HG03280 (cell line): ENCODE results near the gene EPHA1.
"Not testable (repeated sequence)": the region's sequence is repeated elsewhere in the genome, so short reads cannot be mapped to it uniquely, and the experiment has no call there.

Experiments
- ATAC-seq: cut with Tn5 transposase; IDR thresholded peaks from one replicate; pipeline ENCODE4 v1.9.1; 2021; ENCODE audit warnings: mild to moderate bottlenecking, moderate library complexity; ENCODE audit not compliant: unreplicated experiment

EPHA1 gene

DNA sequence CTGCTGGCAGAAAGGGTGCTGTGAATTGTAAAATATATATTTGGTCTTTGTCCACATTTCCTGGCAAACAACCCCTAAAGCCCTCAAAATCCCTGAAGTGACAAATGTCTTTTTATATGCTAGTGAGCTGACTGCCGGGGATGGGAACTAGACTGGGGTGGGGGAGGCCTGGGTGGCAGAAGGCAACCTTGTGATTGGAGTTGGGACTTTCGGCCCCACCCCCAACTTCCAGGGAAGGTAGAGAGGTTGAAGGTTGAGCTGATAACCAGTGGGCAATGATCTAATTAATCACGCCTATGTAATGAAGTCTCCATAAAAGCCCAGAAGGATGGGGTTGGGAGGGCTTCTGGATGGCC is 2.7 kb downstream of the EPHA1 start:
- ATAC-seq: no peak

- no peak for ATAC-seq
Observed at GRCh38 chr7:143405173-143406001, 3.3 kb downstream of the EPHA1 start.

DNA sequence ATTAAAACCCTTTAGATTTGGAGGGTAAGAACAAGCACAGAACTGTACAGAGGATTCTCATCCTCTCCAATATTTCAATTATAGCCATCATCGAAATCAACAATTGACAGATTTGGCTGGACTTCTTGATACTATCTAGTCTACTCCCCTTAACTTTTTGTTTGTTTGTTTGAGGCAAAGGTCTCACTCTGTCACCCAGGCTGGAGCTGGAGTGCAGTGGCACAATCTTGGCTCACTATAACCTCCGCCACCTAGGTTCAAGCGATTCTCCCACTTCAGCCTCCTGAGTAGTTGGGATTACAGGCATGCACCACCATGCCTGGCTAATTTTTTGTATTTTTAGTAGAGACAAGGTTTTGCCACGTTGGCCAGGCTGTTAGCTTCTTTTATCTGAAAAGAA is 6.4 kb downstream of the EPHA1 start:
- not testable (repeated sequence) for ATAC-seq

DNA sequence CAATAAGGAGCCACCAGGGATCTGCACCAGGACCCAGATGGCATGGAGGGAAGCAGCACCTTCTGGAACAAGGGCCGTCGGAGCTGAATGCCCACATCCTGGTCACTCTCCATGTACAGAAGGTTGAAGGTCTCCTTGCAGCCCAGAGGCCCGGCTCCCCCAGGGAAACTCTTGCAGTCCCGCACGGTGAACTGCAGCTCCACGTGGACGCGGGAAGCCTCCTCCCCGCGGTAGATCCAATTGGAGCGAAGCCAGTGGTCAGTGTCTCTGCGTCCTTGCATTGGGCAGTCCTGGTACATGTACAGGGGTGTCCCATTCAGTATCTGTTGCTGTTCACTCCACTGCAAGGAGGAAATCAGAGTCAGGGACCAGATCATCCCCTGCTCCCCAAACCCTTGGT is 7.4 kb downstream of the EPHA1 start:
- ATAC-seq: no peak

DNA sequence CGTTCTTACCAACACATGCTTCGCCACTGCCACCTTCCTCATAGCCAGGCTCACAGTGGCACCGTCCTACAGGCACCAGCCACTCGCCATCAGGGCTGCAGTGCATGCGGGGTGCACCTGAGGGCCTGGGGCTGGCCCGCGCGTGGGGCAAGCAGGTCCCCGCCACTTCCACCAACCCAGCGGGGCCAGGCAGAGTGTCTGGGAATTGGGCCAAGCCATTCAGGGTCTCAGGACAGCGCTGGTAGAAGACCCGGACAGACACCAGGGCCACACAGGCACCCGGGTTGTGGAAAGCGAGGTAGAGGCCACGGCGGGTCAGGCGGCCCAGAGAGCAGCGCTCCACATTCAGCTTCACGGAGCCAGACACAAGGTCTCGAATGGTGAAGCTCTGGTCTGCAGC is 9.0 kb downstream of the EPHA1 start:
- no peak for ATAC-seq

DNA sequence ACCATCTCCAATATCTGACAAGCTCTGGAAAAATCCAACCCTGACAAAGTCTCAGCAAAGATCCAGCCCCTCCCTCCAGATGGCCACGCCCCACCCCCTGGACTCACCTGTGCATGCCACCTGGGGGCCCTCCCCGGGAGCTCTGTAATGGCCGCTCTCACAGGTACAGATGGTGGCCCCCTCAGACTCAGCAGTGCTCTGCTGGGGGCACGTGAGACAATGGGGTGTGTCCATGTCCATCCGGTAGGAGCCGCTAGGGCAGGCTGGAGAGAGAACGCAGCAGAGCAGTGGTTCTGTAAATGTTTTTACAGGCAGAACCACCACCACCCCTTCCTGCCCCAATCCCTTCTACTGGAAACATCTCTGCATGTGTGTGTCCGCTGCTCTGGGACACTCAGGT is 9.5 kb downstream of the EPHA1 start:
- ATAC-seq: no peak

DNA sequence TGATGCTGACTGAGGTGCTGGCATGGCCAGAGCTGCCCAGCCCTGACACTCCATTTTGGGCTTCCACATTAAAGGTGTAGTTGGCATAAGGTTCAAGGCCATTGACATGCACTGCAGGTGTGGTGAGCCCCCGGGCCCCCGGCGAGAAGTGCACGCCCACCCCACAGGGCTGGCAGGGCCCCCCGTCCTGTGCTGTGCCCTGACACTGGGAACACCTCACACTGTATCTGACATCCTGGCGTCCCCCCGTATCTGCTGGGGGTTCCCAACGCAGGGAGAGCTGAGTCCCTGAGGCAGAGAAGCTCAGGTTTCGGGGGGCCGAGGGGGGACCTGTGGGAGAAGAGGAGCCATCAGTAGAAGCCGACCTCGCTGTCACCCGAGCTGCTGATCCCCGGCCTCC is 10.0 kb downstream of the EPHA1 start:
- ATAC-seq: no peak

DNA sequence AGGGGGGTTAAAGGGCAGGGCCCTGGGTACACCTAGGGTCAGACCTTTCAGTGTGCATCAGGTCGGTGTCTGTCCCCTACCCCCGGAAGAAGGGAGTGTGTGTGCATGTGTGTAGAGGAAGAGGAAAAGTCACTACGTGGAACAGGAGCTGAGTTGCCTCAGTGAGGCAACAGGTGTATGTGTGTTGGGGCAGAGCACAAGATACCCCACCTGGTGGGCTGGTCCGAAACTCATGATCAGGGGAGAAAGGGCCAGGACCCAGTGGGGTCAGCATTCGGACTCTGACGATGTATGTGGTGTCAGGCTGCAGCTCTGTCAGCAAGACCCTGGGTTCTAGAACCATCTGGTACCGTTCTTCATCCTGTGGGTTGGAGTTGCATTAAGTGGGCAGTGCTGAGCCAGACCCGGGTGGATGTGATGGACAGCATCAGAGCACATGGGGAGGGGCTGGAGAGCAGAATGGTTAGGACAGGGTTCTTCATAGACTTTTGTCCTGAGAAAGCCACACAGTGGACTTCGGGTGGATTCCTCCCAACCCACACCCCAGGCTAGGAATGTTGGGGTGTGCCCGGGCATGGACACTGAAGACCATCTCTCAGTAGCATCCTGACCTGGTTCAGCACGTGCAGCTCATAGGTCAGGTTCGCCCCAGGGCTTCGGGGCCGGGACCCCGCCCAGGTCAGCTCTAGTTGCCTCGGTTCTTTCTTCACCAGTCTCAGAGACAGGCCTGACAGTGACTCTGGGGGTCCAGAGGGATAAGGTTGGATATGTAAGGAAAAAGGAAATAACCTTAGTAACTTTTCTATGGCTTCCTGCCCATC is 10.7 kb downstream of the EPHA1 start:
- no peak for ATAC-seq

DNA sequence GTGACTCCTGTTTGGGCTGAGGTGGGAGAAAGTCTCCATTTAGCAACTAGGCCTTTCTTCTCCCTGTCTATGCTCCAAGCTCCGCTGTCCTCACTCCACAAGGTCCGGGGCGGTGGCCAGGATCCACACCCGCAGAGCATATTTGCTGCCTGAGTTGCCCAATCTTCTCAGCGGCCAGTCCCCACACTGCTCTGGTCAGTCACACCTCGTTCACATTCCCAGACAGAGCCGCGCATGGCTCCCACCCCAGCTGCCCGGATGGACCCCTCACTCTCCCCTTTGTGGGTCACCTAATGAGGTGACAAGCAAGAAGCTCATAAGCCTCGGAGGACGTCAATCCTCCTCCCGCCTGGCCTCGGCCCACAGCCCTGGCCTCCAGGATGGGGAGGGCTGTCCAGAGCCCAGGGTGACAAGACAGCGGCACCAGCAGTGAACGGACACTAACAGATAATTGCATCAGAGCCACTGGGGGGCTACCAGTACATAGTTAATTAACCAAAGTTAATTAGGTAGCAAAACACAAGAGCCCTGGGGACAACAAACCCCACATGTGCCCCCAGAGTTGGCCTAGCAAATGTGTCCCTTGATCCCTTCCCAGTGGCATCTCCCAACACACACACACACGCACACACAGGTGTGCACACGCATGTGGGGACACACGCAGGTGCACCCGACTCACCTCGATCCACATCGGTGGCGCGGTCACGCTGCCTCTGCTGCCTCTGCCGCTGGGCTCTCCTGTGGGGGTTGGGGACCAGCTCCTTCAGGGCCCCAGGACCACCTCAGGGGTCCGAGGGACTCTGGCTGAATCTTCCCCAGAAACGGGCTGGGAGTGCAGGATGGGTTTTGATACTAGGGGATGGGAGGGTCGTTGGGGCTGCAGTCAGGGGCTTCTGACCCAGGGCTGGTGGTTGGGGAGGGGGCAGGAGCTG is 11.8 kb downstream of the EPHA1 start:
- no peak for ATAC-seq

DNA sequence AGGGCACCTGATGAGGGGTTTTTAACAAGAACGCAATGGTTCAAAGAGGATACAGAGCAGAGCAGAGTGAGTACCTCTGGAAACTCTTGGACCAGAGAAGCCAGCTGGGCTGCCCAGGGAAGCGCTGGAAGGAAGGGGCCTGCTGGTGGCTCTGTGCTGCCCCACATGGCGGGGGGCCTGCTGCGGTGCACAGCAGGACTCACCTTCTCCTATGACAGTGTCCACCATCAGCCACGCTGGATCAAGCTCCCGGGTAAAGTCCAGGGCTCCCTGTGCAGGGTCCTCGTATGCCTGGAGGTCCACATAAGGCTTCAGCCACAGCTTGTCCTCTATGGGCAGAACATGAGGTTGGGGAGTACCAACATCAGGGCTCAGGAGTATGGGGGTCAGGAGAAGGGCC is 12.5 kb downstream of the EPHA1 start:
- no peak for ATAC-seq

DNA sequence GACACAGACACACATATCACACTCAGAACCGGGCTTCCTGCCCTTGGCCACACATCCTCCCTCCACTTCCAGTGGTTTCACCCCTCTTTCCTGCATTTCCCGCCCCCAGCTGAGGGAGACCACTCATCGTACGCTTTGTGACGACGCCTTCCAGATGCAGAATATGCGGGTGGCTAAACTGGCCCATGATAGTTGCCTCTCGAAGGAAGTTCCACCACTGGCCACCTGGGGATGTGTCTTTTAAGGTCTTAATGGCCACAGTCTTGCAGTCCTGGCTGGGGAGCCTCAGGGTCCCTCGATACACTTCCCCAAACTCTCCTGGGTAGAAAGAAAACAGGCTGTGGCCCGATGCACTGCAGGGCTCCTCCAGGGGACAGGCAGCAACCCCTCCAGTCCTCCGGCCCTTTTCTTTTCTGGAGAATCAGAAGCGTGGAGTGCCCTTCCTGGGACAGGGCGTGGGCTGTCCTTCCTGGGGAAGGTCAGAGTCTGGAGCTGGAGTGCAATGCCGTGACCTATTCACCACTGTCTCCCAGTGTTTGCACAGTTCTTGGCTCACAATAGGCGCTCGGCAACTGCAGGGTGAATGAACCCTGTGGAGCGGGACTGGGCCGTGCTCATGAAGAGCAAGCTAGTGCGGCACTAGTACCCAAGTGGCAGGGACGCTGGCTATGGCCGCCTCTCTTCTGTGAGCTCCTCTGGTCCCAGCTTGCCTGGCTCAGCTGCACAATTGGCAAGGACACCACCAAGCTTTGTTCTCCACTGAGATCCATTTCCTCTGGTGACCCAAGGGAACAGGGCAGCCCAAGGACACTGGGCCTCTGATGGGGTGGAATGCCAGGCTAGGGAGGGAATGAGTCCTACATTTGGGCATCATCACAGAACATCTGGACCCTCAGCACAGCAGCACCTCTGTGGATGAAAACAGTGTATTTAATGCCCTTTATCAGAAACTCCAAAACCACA is 13.2 kb downstream of the EPHA1 start:
- no peak for ATAC-seq

DNA sequence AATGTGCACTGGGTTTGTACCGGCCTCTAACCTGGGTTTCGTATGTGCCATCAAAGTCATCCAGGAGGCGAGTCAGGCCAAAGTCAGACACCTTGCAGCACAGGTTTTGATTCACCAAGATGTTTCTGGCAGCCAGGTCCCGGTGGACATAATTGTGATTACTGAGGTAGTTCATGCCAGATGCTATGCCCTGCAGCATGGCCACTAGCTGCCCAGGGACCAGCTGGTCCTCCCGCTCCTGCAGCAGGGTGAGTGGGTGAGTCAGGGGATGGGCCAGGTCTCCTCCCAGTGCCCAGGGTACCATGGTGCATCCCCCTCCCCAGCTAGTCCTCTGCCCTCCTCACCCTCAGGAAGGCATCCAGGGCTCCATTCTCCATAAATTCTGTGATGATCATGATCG is 13.9 kb downstream of the EPHA1 start:
- ATAC-seq: no peak

GRCh38 chr7:143394068-143394467 is 14.6 kb downstream of the EPHA1 start:
- ATAC-seq: no peak

DNA sequence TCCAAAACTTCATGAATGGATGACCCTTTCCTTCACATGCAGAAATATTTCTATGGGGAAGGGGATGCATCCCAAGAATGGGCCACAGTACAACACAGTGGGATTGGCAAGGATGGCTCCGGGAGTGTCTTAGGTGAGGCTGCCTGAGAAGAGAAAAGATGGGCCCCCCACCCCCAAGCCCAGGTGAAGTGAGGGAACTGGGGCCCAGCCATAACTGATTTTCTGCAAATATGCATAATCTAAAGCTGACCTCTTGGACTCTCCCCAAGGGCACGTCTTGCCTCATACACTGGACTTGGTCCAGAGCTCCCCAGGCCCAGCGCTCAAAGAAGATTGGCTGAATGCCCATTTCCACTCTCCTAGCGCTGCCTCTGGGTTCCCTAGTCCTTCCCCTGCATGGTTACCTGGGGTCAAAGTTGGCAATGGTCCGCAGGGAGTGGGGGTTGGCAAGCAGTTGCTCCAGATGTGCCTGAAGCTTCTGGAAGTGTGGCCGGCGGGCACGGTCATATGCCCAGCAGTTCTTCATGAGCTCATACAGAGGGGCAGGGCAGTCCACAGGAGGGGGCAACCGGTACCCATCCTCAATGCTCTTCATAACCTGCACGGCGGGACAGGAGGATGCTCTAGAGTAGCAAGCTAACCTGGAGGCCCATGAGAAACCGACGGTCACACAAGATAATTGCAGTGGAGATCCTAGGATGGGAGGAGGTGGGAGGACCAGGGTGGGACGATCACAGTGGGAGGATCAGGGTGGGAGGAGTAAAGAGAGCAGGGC is 15.2 kb downstream of the EPHA1 start:
- no peak for ATAC-seq

DNA sequence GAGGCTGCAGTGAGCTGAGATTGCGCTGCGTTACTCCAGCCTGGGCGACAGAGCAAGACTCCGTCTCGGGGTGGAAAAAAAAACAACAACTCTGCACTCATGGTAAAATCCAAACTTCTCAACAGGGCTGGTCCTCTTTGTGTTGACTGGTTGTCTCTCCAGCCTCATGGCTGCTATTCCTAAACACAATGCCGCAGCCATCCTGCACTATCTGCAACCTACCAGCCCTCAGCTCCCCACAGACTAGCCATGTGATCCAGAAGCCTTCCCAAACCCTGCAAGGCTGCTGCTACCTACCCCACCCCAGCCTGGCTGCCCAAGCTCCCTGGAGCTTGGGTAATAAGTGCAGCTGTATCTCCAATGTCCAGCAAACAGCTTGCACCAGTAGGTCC is 15.8 kb downstream of the EPHA1 start:
- ATAC-seq: no peak

GRCh38 chr7:143392427-143392826 is 16.2 kb downstream of the EPHA1 start:
- not testable (repeated sequence) for ATAC-seq

DNA sequence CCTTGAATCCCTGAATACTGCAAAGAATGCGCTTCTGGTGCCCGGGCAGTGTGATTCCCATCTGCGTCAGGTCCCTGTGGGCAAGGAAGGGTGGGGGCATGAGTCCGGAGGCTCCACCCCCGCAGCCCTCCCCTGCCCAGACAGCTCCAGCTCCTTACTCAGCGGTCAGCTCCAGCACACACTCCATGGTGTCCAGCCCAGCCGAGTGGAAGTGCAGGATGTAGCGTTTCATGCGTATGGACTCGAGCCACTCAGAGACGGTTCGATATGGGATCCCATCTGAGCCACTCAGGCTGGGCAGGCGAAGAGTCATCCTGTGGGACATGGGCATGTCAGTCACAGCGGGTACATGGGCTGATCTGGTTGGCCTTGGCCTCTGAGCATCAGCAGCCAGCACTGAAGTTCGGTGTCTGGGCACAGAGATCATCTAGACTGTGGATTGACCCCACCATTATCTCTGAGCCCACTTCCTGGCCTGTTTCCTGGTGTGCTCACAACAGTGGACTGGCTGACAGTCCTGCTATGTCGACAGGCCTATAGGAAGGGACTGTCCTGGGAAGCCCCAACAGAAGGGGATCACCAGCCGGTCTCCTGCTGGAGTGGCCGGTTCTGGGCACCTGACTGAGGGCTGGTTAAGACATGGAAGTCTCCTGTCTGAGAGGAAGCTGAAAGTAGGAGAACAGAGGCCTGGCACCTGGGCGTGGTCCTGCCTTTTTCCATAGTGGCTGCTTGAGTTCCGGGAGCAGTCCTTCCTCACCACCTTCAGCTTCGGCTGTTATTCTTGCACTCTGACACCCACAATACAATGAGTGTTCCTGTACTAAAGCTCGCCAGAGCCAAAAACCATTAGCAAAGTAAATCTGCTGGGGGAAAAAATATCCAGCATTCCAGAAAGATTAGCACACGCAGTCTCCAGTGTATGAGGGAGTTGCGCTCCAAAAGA is 16.9 kb downstream of the EPHA1 start:
- no peak for ATAC-seq

DNA sequence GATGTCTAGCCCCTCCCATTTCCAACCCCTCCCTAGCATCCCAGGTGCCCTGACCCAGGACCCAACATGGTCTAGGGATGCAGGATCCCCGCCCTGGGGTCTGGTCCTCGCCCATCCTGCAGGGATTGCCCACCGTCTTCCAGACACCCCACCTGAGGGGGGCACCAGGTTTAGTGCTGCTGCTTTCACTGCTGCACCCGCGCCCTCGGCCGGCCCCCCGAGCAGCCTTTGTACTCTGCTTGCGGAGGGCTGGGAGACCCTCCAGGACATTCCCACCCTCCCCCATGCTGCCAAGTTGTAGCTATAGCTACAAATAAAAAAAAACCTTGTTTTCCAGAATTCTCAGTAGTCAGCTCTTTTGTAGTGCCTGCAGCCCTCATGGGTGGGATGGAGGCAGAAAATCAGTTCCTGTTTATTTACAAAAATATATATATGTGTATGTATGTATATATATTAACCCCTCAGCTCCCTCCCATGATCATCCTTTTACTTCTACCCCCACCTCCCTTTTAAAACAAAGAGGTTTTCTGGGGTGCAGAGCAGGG is 17.8 kb downstream of the EPHA1 start:
- no peak for ATAC-seq
